SK-MEL-5 (cell line): Measurements from ENCODE around the gene NOM1. TPM values are rescaled to one million over a fixed set of nuclear protein-coding genes. Genes with fewer than 3 reads are reported as not detected.
"Not testable (repeated sequence)": the region's sequence is repeated elsewhere in the genome, so short reads cannot be mapped to it uniquely, and the experiment has no call there.

ENCODE experiments used
- DNase-seq: peaks from one replicate; pipeline ENCODE4 v3.0.0-alpha.2; 2016; ENCODE audit warnings: low read depth, low spot score
- in situ Hi-C: cut with HindIII; loops from 2 replicates; pipeline ENCODE4 v1.10.0; 2016; ENCODE audit warnings: low sequenced_read_pairs, high pct_unique_total_duplicates, low pct_unique_long_range_greater_than_20kb
- polyA plus RNA-seq, 2 experiments: library from polyadenylated mRNA; depleted of rRNA; stranded (reverse); fragments of >200 nt; gene quantifications; 2 replicates each; pipeline ENCODE4 v1.2.3, GENCODE V29; 2015
- total RNA-seq: library from RNA; depleted of rRNA; stranded (reverse); fragments of >200 nt; shearing (Covaris generic); gene quantifications from 2 replicates; pipeline ENCODE4 v1.2.3, GENCODE V29; 2014; rRNA removed

The NOM1 gene
- total RNA-seq = 15.9 and 17.9 TPM in 2 replicates
- polyA plus RNA-seq (2015; cell fraction: cytosol; rRNA removed) = 17.3 and 18.2 TPM in 2 replicates
- polyA plus RNA-seq (2015; cell fraction: nucleus; rRNA removed) = 60.0 and 67.9 TPM in 2 replicates

DNA sequence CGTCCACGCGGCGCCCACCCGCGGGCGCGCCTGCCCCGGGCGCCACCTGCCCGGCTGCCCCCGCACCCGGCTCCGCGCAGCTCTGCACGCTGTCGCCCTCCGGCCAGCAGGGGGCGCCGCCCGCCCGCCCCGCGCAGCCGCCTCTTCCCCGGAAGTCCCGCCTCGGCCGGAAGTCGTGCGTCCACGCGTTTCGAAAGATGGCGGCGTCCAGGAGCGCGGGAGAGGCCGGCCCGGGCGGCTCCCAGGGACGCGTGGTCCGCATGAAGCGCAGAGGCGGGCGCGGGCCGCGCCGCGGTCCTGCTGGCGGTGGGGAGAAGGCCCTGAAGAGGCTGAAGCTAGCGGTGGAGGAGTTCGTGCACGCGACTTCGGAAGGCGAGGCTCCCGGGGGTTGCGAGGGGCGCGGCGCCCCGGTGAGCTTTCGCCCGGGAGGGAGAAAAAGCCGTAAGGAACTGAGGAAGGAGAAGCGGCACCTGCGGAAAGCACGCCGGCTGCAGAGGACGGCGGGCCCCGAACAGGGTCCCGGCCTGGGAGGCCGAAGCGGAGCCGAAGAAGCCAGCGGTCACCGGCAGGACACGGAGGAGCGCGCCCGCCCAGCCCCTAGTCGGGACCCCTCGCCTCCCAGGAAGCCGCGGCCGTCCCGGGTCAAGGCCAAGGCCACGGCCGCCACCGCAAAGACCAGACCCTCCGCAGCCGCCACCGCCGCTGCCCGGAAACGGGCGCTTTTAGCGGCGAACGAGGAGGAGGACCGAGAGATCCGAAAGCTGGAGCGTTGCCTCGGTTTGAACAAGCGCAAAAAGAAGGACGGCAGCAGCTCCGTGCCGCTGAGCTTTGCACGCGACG is at the start of gene NOM1:
NOM1 (plus strand) TSS at position 172 of the 840 bp plus-strand sequence; CDS start at position 198, 26 bp downstream.
- DNase-seq = peak; percentile 90
- in situ Hi-C loops = no loop called here

DNA sequence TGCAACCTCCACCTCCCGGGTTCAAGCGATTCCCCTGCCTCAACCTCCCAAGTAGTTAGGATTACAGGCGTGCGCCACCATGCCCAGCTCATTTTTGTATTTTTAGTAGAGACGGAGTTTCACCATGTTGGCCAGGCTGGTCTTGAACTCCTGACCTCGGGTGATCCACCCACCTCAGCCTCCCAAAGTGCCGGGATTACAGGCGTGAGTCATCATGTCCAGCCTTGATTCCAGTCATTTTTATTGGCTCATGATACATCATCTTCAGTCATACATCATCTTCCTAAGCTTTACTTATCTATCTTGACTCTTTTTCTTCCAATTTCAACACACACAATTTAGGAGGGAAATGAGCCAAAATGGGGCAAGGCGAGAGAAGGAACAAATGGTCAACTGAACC is 49.4 kb upstream of the NOM1 start:
- in situ Hi-C loops, DNase-seq: not testable (repeated sequence)

- in situ Hi-C loops = no loop called here
- no peak for DNase-seq
Measured at GRCh38 chr7:156903232-156903909, 46.1 kb upstream of the NOM1 start.

DNA sequence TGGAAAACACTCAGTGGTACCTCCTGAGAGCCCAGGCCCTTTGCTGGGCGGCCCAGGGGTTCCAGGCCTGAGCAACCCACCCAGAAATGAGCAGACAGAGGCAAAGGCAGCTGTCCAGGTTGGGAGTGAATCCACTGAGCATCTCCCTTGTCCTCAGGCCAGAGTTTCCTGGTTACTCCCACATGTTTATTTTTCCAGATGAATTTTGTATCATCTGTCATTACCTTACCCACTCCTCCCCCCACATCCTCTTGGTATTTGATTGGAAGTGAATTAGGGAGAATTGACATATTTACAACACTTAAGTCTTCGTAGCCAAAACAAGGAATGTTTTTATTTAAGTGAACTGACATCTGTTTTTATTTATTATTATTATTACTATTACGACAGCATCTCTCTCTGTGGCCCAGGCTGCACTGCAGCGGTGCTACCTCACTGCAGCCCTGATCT is 43.3 kb upstream of the NOM1 start:
- DNase-seq = no peak
- in situ Hi-C loops = no loop called here

DNA sequence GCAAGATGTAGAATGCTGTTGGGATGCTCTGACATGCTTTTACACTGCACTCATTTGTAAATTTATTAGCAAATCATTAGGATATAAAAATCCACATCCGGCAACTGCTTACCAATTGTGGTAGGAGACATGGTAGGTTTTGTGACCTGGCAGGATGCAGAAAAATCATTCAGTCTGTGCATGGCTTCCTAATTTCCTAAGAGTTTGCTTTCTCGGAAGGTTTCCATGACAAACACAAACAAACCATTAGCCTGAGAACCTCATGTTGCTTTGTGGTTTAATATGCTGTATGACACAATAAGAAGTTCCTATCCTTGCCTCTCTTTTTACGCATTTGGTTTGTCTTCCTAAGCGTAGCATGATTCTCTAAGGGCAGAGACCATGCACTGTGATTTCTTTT is 41.9 kb upstream of the NOM1 start:
- in situ Hi-C loops = no loop called here
- DNase-seq = no peak

- DNase-seq, in situ Hi-C loops: not testable (repeated sequence)
Measured at GRCh38 chr7:156909574-156910252, 39.8 kb upstream of the NOM1 start.

- in situ Hi-C loops = no loop called here
- DNase-seq = no peak
Measured at GRCh38 chr7:156918635-156919034, 30.9 kb upstream of the NOM1 start.

- in situ Hi-C loops = no loop called here
- DNase-seq = no peak
Measured at GRCh38 chr7:156919132-156919713, 30.3 kb upstream of the NOM1 start.

DNA sequence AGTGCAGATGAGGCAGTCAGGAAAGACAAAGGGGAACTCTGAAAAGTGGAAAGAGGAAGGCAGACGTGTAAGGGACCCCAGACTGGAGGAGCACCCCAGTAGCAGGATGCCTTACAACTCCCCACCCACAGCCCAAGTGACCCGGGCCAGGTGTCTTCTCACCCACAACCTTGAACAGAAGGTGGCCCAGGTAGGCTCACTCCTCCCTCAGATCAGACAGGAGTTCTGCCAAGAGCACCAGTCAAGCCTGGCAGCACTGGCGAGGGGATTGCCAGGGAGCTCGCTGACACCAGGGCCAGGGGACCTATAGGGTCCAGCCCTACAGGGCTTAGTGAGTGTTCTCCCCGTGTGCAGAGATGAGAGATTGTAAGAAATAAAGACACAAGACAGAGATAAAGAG is 29.4 kb upstream of the NOM1 start:
- in situ Hi-C loops = no loop called here
- no peak for DNase-seq

DNA sequence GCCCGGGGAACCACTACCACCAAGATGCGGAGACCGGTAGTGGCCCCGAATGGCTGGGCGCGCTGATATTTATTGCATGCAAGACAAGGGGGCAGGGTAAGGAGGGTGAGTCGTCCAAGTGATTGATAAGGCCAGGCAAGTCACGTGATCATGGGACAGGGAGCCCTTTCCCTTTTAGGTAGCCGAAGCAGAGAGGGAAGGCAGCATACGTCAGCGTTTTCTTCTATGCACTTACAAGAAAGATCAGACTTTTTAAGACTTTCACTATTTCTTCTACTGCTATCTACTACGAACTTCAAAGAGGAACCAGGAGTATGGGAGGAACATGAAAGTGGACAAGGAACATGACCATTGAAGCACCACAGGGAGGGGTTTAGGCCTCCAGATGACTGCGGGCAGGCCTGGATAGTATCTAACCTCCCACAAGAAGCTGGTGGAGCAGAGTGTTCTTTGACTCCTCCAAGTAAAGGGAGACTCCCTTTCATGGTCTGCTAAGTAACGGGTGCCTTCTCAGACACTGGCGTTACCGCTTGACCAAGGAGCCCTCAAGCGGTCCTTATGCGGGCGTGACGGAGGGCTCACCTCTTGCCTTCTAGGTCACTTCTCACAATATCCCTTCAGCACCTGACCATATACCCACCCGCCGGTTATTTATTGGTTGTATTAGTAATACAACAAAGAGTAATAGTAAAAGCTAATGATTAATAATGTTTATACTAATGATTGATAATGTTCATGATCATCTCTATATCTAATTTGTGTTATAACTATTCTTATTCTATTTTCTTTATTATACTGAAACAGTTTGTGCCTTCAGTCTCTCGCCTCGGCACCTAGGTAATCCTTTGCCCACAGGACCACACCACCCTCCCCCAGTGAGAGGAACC is 28.8 kb upstream of the NOM1 start:
- DNase-seq, in situ Hi-C loops: not testable (repeated sequence)

- in situ Hi-C loops, DNase-seq: not testable (repeated sequence)
Measured at GRCh38 chr7:156922304-156922703, 27.2 kb upstream of the NOM1 start.

GRCh38 chr7:156925821-156926220 is 23.7 kb upstream of the NOM1 start:
- in situ Hi-C loops, DNase-seq: not testable (repeated sequence)

GRCh38 chr7:156927571-156928405 is 21.7 kb upstream of the NOM1 start:
- in situ Hi-C loops = no loop called here
- no peak for DNase-seq

GRCh38 chr7:156928406-156928747 is 21.1 kb upstream of the NOM1 start:
- in situ Hi-C loops = no loop called here
- DNase-seq = no peak

- DNase-seq = no peak
Measured at GRCh38 chr7:156929789-156930539, 19.5 kb upstream of the NOM1 start.

More at GRCh38 chr7:156929789-156930539, 19.5 kb upstream of the NOM1 start:
- in situ Hi-C loops = no loop called here
